H1 (cell line): Measurements from ENCODE around the gene ARNT2. TPM values are rescaled to one million over a fixed set of nuclear protein-coding genes. Genes with fewer than 3 reads are reported as not detected.

Experiments used
- CTCF ChIA-PET: fragments of 300-600 bp; sonication (Branson Sonifier 250); formaldehyde crosslinking; loops from one replicate; lab custom pipeline; 2021; ENCODE audit not compliant: partially characterized antibody; lab: Charles Lee
- POLR2A ChIA-PET: fragments of 300-600 bp; sonication (Branson Sonifier 250); formaldehyde crosslinking; loops from one replicate; lab custom pipeline; 2021; ENCODE audit warnings: inconsistent platforms; ENCODE audit not compliant: partially characterized antibody; lab: Charles Lee
- DNase-seq, 2 experiments: peaks; one replicate each; pipeline versions ENCODE4 v3.0.0 to v3.0.0-alpha.2; 2010 to 2022; ENCODE audit warnings: low spot score in 2 of 2, low read depth in 1 of 2, mixed read lengths in 1 of 2
- FAIRE-seq: peaks from 2 replicates; lab custom pipeline; 2011; peaks lifted over from hg19 to GRCh38; lab: Jason Lieb, UNC
- H2AFZ ChIP-seq: 2 replicates; pipeline ENCODE4 v1.8.1; 2012; ENCODE audit warnings: low read length, inconsistent platforms
- H2AK5ac ChIP-seq: 2 replicates; pipeline ENCODE4 v1.6.1; 2013; ENCODE audit warnings: low read depth, low read length
- H2BK120ac ChIP-seq: replicated peaks from 2 replicates; pipeline ENCODE3; 2013; ENCODE audit warnings: low read depth, low read length, inconsistent platforms
- H2BK12ac ChIP-seq: 2 replicates; pipeline ENCODE4 v1.6.1; 2013; ENCODE audit warnings: low read depth, low read length
- H2BK15ac ChIP-seq: 2 replicates; pipeline ENCODE4 v1.6.1; 2013; ENCODE audit warnings: low read length
- H2BK20ac ChIP-seq: 2 replicates; pipeline ENCODE4 v1.6.1; 2013; ENCODE audit warnings: low read length
- H2BK5ac ChIP-seq: 2 replicates; pipeline ENCODE4 v1.6.1; 2013; ENCODE audit warnings: low read depth, low read length
- H3K14ac ChIP-seq: 2 replicates; pipeline ENCODE4 v1.6.1; 2013; ENCODE audit warnings: inconsistent platforms; ENCODE audit not compliant: insufficient read length
- H3K18ac ChIP-seq: 2 replicates; pipeline ENCODE4 v1.6.1; 2013; ENCODE audit warnings: low read length; ENCODE audit errors: extremely low read depth
- H3K23ac ChIP-seq: 2 replicates; pipeline ENCODE4 v1.6.1; 2013; ENCODE audit warnings: inconsistent platforms; ENCODE audit not compliant: insufficient read length
- H3K23me2 ChIP-seq: 2 replicates; pipeline ENCODE4 v1.6.1; 2013; ENCODE audit warnings: low read depth, low read length
- H3K27ac ChIP-seq: 2 replicates; pipeline ENCODE4 v1.6.1; 2011; ENCODE audit warnings: low read depth, low read length, inconsistent platforms
- H3K27me3 ChIP-seq, 4 experiments: replicated peaks in 1 of 4; 1 replicate in 1 of 4; 2 replicates in 3 of 4; pipeline versions ENCODE4 v1.6.1 to v1.8.1; 2011 to 2013; ENCODE audit warnings: low read length in 3 of 4, mild to moderate bottlenecking in 3 of 4, inconsistent platforms in 2 of 4, mixed read lengths in 2 of 4, moderate library complexity in 1 of 4; ENCODE audit not compliant: control insufficient read depth in 3 of 4, insufficient read depth in 3 of 4; ENCODE audit errors: extremely low read depth in 1 of 4
- H3K36me3 ChIP-seq, 4 experiments: 2 replicates each; pipeline versions ENCODE4 v1.6.1 to v1.8.1; 2011 to 2013; ENCODE audit warnings: mild to moderate bottlenecking in 4 of 4, low read length in 3 of 4, moderate library complexity in 2 of 4, control low read depth in 1 of 4, inconsistent platforms in 1 of 4; ENCODE audit not compliant: insufficient read depth in 4 of 4, control insufficient read depth in 2 of 4
- H3K4ac ChIP-seq: replicated peaks from 2 replicates; pipeline ENCODE3; 2013; ENCODE audit warnings: low read length, low read depth, mixed read lengths, inconsistent platforms; ENCODE audit not compliant: insufficient read length
- H3K4me1 ChIP-seq, 4 experiments: replicated peaks in 1 of 4; 1 replicate in 1 of 4; 2 replicates in 3 of 4; pipeline versions ENCODE4 v1.6.1 to v1.8.1; 2011 to 2013; ENCODE audit warnings: low read length in 3 of 4, inconsistent platforms in 2 of 4, mixed read lengths in 1 of 4; ENCODE audit not compliant: insufficient read depth in 4 of 4, control insufficient read depth in 3 of 4
- H3K4me2 ChIP-seq, 2 experiments: 2 replicates each; pipeline versions ENCODE4 v1.6.1 to v1.8.1; 2011 to 2013; ENCODE audit warnings: low read depth in 2 of 2, low read length in 2 of 2, control low read depth in 1 of 2, inconsistent platforms in 1 of 2, mild to moderate bottlenecking in 1 of 2; ENCODE audit not compliant: insufficient read depth in 1 of 2
- H3K4me3 ChIP-seq, 4 experiments: fragments of 200-600, 300-600 bp in 1 of 4; sonication (generic), shearing (Covaris generic), sonication (Bioruptor Twin) in 1 of 4; 2 replicates each; pipeline versions ENCODE4 v1.5.1 to v1.8.1; 2011 to 2016; ENCODE audit warnings: low read length in 4 of 4, low read depth in 3 of 4, control low read depth in 2 of 4, inconsistent platforms in 2 of 4, mild to moderate bottlenecking in 2 of 4, mixed read lengths in 1 of 4, moderate library complexity in 1 of 4; ENCODE audit not compliant: insufficient read depth in 2 of 4; ENCODE audit errors: extremely low read depth in 1 of 4
- H3K56ac ChIP-seq: replicated peaks from 2 replicates; pipeline ENCODE3; 2013; ENCODE audit warnings: low read depth, mild to moderate bottlenecking, mixed read lengths, low read length, inconsistent platforms; ENCODE audit not compliant: insufficient read length
- H3K79me1 ChIP-seq: 2 replicates; pipeline ENCODE4 v1.6.1; 2013; ENCODE audit warnings: low read depth, low read length, control low read depth
- H3K79me2 ChIP-seq, 2 experiments: 2 replicates each; pipeline versions ENCODE4 v1.6.1 to v1.8.1; 2012 to 2013; ENCODE audit warnings: low read length in 2 of 2, mild to moderate bottlenecking in 2 of 2, inconsistent platforms in 1 of 2; ENCODE audit not compliant: insufficient read depth in 2 of 2, control insufficient read depth in 1 of 2
- H3K9ac ChIP-seq, 4 experiments: replicated peaks in 1 of 4; 1 replicate in 1 of 4; 2 replicates in 3 of 4; pipeline versions ENCODE4 v1.6.1 to v1.8.1; 2011 to 2013; ENCODE audit warnings: low read depth in 3 of 4, low read length in 3 of 4, control low read depth in 2 of 4, mild to moderate bottlenecking in 2 of 4, moderate library complexity in 2 of 4, inconsistent platforms in 1 of 4; ENCODE audit errors: extremely low read depth in 1 of 4
- H3K9me3 ChIP-seq, 2 experiments: 2 replicates each; pipeline versions ENCODE4 v1.6.1 to v1.8.1; 2012 to 2013; ENCODE audit warnings: mild to moderate bottlenecking in 2 of 2, moderate library complexity in 2 of 2, control low read depth in 1 of 2, inconsistent platforms in 1 of 2, low read depth in 1 of 2, low read length in 1 of 2, mixed read lengths in 1 of 2; ENCODE audit not compliant: insufficient read depth in 2 of 2
- H4K20me1 ChIP-seq, 2 experiments: replicated peaks in 1 of 2; 2 replicates each; pipeline versions ENCODE3 to v1.8.1; 2011 to 2013; ENCODE audit warnings: inconsistent platforms in 2 of 2, low read length in 2 of 2, mild to moderate bottlenecking in 1 of 2; ENCODE audit not compliant: insufficient read depth in 2 of 2, control insufficient read depth in 1 of 2
- H4K5ac ChIP-seq: 2 replicates; pipeline ENCODE4 v1.6.1; 2013; ENCODE audit warnings: low read length, low read depth, mixed read lengths, inconsistent platforms; ENCODE audit not compliant: insufficient read length
- H4K8ac ChIP-seq: 2 replicates; pipeline ENCODE4 v1.8.0; 2013; ENCODE audit warnings: mild to moderate bottlenecking, moderate library complexity, low read length, inconsistent platforms; ENCODE audit not compliant: insufficient read depth; ENCODE audit errors: extremely low read depth
- H4K91ac ChIP-seq: replicated peaks from 2 replicates; pipeline ENCODE3; 2013; ENCODE audit warnings: low read length, mixed read lengths, inconsistent platforms; ENCODE audit not compliant: insufficient read length
- RFX5 ChIP-seq: IDR thresholded peaks from 2 replicates; pipeline ENCODE4 v1.6.1; 2011; ENCODE audit warnings: low read depth, low read length, improper control_type of control experiment, borderline replicate concordance
- SRF ChIP-seq: IDR thresholded peaks from 2 replicates; pipeline ENCODE4 v1.6.1; 2011; ENCODE audit warnings: mild to moderate bottlenecking, low read depth, low read length, moderate library complexity
- TCF12 ChIP-seq: IDR thresholded peaks from 2 replicates; pipeline ENCODE4 v1.6.1; 2011; ENCODE audit warnings: low read depth, mild to moderate bottlenecking, low read length
- WGBS, 2 experiments: shearing (Covaris generic) in 1 of 2; methylation state at CpG; one replicate each; pipeline versions ENCODE4 v1.1.6 to v1.1.7; 2013 to 2015; ENCODE audit warnings: low lambda C conversion rate in 2 of 2, mixed read lengths in 2 of 2, inconsistent platforms in 1 of 2, low coverage in 1 of 2, missing lambda C conversion rate in 1 of 2; ENCODE audit not compliant: insufficient replicate concordance in 2 of 2, insufficient coverage in 1 of 2, insufficient read length in 1 of 2; ENCODE audit errors: extremely low coverage in 1 of 2, missing lambda C conversion rate in 1 of 2; 5-methylcytosine and 5-hydroxymethylcytosine counted together
- polyA plus RNA-seq, 7 experiments: library from polyadenylated mRNA; depleted of rRNA in 3 of 7; stranded (reverse) in 5 of 7; unstranded in 2 of 7; fragments of >200 nt in 5 of 7; fragments of 200-250 nt in 2 of 7; gene quantifications; 1 replicate in 5 of 7; 2 replicates in 1 of 7; 4 replicates in 1 of 7; pipeline versions ENCODE4 v1.2.1 to v1.2.3, GENCODE V29; 2011 to 2013; ENCODE audit warnings: missing spikeins in 2 of 7, mixed read lengths in 2 of 7
- total RNA-seq: library from RNA; stranded (reverse); fragmentation: NEBNext Ultra II Directional; extraction: Animal tissue kit (Norgen Biotek cat#: 25700); gene quantifications from 2 replicates; pipeline ENCODE4 v1.2.1, GENCODE V29; 2021

ARNT2 gene
- total and polyA plus RNA-seq, 2 of the 8 experiments (the other 6 are each of a cell fraction or from before 2014, with no cell fraction given), result 9.5 to 14.6 TPM

- Histone ChIP-seq H2BK5ac (0 out of 2 replicates have a peak overlapping the region, but pooled peaks have one; percentile 22), H2AK5ac (no peak overlapping the region), H3K4ac (no peak overlapping the region), H3K4me3 (no peak overlapping the region), H3K36me3 (peaks cover 0 to 7% (median 5%) of the 10 kb centered on the region in 4 experiments; a peak in 4 of 8 replicates), H3K14ac (no peak overlapping the region), H3K4me1 (peaks cover 0 to 12% (median 10%) of the 10 kb centered on the region in 4 experiments; a peak in 6 of 7 replicates), H3K9ac (no peak overlapping the region), H3K79me1 (no peaks in the 10 kb centered on the region; the same call in 1 of the 2 replicates), H2BK15ac (no peak overlapping the region), H3K27ac (peak overlapping the region; percentile 17; the same call in 1 of the 2 replicates), H4K20me1 (no peaks in the 10 kb centered on the region), H3K4me2 (no peak overlapping the region), H3K23me2 (no peaks in the 10 kb centered on the region), H4K8ac (no peak overlapping the region), H2BK12ac (no peak overlapping the region), H3K9me3 (peaks cover 0 to 2% of the 10 kb centered on the region in 2 experiments; a peak in 2 of 4 replicates), H3K23ac (no peak overlapping the region), H4K5ac (no peak overlapping the region), H3K27me3 (no peaks in the 10 kb centered on the region), H2BK20ac (0 out of 2 replicates have a peak overlapping the region, but pooled peaks have one; percentile 11), H2BK120ac (no peak overlapping the region), H3K79me2 (no peaks in the 10 kb centered on the region), H3K56ac (no peak overlapping the region), H2AFZ (no peak overlapping the region), H3K18ac (no peak overlapping the region), H4K91ac (no peak overlapping the region)
- DNase-seq (no peak), FAIRE-seq (no peak)
- TF ChIP-seq RFX5 (no peak), SRF (no peak), TCF12 (0 out of 2 replicates have a peak, but pooled peaks have one; percentile 76)
- CTCF ChIA-PET, result interaction anchor here (0.8 to 21.1 kb wide), 8 partner anchors 14 to 299 kb away, joined by 3 to 187 read pairs (median 4); no protein-coding TSS in a partner anchor
- 68% methylated on average over 4 of the region's 4 CpGs; no CpG with 5 or more reads in 1 of the 2 experiments for WGBS, 2 experiments
- POLR2A ChIA-PET, result interaction anchor here (0.9 to 1.2 kb wide), 3 partner anchors 9 to 13 kb away, joined by 3 to 5 read pairs (median 3); no protein-coding TSS in a partner anchor
Measured at GRCh38 chr15:80480909-80481308, 76.7 kb downstream of the ARNT2 start.
